ENCODE measurements around the gene ROGDI.

The ROGDI gene

GRCh38 chr16:4813251-4814003 lies 11.0 kb upstream of the ROGDI start:
- DNase-seq: no peak

GRCh38 chr16:4811773-4812172 lies 9.3 kb upstream of the ROGDI start:
- DNase-seq: no peak

- no peak for DNase-seq
Observed at GRCh38 chr16:4811242-4811641, 8.8 kb upstream of the ROGDI start.

GRCh38 chr16:4806280-4806679 lies 3.8 kb upstream of the ROGDI start:
- DNase-seq: no peak

- no peak for DNase-seq
Observed at GRCh38 chr16:4805231-4805630, 2.8 kb upstream of the ROGDI start.

GRCh38 chr16:4803898-4804762 lies 1.7 kb upstream of the ROGDI start:
- no peak for DNase-seq

- no peak for DNase-seq
Observed at GRCh38 chr16:4803401-4803844, 990 bp upstream of the ROGDI start.

GRCh38 chr16:4802659-4803287 lies 340 bp upstream of the ROGDI start:
- DNase-seq: peak; percentile 90 to 96

- no peak for DNase-seq
Observed at GRCh38 chr16:4801051-4801961, 1.1 kb downstream of the ROGDI start.

GRCh38 chr16:4800290-4801041 lies 2.0 kb downstream of the ROGDI start:
- no peak for DNase-seq

GRCh38 chr16:4799171-4799855 lies 3.1 kb downstream of the ROGDI start:
- DNase-seq: no peak

GRCh38 chr16:4798456-4798855 lies 4.0 kb downstream of the ROGDI start:
- no peak for DNase-seq

- DNase-seq: no peak
Observed at GRCh38 chr16:4797805-4798252, 4.6 kb downstream of the ROGDI start.

GRCh38 chr16:4796982-4797804 lies 5.2 kb downstream of the ROGDI start:
- DNase-seq: no peak

- no peak for DNase-seq
Observed at GRCh38 chr16:4795828-4796572, 6.4 kb downstream of the ROGDI start.

GRCh38 chr16:4795181-4795827 lies 7.1 kb downstream of the ROGDI start, which contains the start of gene SMIM22:
SMIM22 (plus strand) TSS chr16:4795369; CDS start chr16:4795735, 366 bp downstream.
- DNase-seq: no peak

GRCh38 chr16:4792951-4793513 lies 9.4 kb downstream of the ROGDI start:
- no peak for DNase-seq

GRCh38 chr16:4790871-4791270 lies 11.6 kb downstream of the ROGDI start:
- DNase-seq: no peak
